ENCODE results near the gene B4GALNT3.
"Not testable (repeated sequence)": the region's sequence is repeated elsewhere in the genome, so short reads cannot be mapped to it uniquely, and the experiment has no call there.

The B4GALNT3 gene

GRCh38 chr12:575129-575502, 115.4 kb downstream of the B4GALNT3 start:
- no peak for DNase-seq (ENCODE audit: low read depth in 2 of 2)

- DNase-seq (ENCODE audit: low read depth in 2 of 2), result peak; percentile 54 to 69
Measured at GRCh38 chr12:575948-576614, 116.3 kb downstream of the B4GALNT3 start.

GRCh38 chr12:576615-577110, 116.9 kb downstream of the B4GALNT3 start:
- DNase-seq (ENCODE audit: low read depth in 2 of 2), result no peak

- DNase-seq (ENCODE audit: low read depth in 2 of 2), result not testable (repeated sequence)
Measured at GRCh38 chr12:577994-578747, 118.4 kb downstream of the B4GALNT3 start.

GRCh38 chr12:578748-579419, 119.1 kb downstream of the B4GALNT3 start:
- DNase-seq (ENCODE audit: low read depth in 2 of 2), result no peak

- no peak for DNase-seq (ENCODE audit: low read depth in 2 of 2)
Measured at GRCh38 chr12:579420-580110, 119.8 kb downstream of the B4GALNT3 start.

GRCh38 chr12:580813-581212, 121.1 kb downstream of the B4GALNT3 start:
- no peak for DNase-seq (ENCODE audit: low read depth in 2 of 2)

- no peak for DNase-seq (ENCODE audit: low read depth in 2 of 2)
Measured at GRCh38 chr12:581321-581720, 121.6 kb downstream of the B4GALNT3 start.

- no peak for DNase-seq (ENCODE audit: low read depth in 2 of 2)
Measured at GRCh38 chr12:581746-582145, 122.0 kb downstream of the B4GALNT3 start.

- no peak for DNase-seq (ENCODE audit: low read depth in 2 of 2)
Measured at GRCh38 chr12:583251-583869, 123.6 kb downstream of the B4GALNT3 start.

GRCh38 chr12:585062-586061, 125.6 kb downstream of the B4GALNT3 start:
- DNase-seq (ENCODE audit: low read depth in 2 of 2), result no peak

GRCh38 chr12:586318-587071, 126.8 kb downstream of the B4GALNT3 start:
- DNase-seq (ENCODE audit: low read depth in 2 of 2), result no peak

- no peak for DNase-seq (ENCODE audit: low read depth in 2 of 2)
Measured at GRCh38 chr12:587132-588023, 127.6 kb downstream of the B4GALNT3 start.

GRCh38 chr12:588024-588322, 128.2 kb downstream of the B4GALNT3 start:
- no peak for DNase-seq (ENCODE audit: low read depth in 2 of 2)

GRCh38 chr12:588646-589045, 128.9 kb downstream of the B4GALNT3 start:
- DNase-seq (ENCODE audit: low read depth in 2 of 2), result no peak

GRCh38 chr12:590206-590750, 130.5 kb downstream of the B4GALNT3 start:
- DNase-seq (ENCODE audit: low read depth in 2 of 2), result no peak

GRCh38 chr12:591167-592023, 131.7 kb downstream of the B4GALNT3 start:
- no peak for DNase-seq (ENCODE audit: low read depth in 2 of 2)

All from activated CD8-positive, alpha-beta memory T cell treated with anti-CD3 and anti-CD28 coated beads for 4 hours (primary cell).